ENCODE measurements around the gene MBTPS2.
"Not testable (repeated sequence)": the region's sequence is repeated elsewhere in the genome, so short reads cannot be mapped to it uniquely, and the experiment has no call there.

The MBTPS2 gene

DNA sequence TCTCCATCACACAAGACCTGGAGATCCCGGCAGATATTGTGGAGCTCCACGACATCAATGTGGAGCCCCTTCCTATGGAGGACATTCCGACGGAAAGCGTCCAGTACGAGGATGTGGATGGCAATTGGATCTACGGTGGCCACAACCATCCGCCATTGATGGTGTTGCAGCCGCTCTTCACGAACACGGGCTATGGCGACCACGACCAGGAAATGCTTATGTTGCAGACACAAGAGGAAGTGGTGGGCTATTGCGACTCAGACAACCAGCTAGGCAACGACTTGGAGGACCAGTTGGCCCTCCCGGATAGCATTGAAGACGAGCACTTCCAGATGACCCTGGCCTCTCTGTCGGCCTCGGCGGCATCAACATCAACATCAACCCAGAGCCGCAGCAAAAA, 17.1 kb downstream of the MBTPS2 start:
- DNase-seq (ENCODE audit: low read depth in 2 of 2), result no peak

DNA sequence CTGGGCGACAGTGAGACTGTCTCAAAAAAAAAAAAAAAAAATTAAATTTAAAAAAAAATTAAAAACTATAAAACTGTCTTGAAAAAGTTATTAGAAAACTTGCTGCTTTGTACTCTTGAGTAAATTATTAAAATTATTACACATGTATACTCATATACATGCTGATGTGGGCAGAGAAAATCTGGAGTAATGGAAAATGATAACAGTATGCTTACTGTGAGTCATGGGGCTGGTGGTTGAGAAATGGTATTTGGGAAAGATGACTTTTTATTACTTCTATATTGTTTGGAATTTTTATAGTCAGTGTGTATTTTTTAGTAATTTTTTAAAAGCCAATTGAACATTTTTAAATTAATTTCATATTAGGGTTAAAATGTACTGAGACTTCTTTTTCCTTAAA, 23.8 kb downstream of the MBTPS2 start:
- no peak for DNase-seq (ENCODE audit: low read depth in 2 of 2)

DNA sequence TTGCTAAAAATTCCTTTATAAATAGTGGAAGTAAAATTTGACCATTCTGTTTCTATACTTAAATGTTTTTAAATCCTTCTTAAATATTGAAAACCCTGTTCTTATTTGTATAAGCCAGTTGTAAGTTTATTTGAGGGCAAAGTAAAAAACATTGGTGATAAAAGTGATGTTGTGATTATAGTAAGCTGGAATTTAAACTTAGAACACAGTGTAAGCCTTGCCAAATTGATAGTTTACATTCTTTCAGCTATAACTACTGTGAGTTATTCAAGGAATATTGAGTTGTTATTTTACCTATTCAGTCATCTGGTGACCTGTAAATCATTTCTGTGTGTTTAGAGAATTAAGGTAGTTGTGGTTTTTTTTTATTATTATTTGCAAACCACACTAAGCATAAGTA, 26.0 kb downstream of the MBTPS2 start:
- DNase-seq (ENCODE audit: low read depth in 2 of 2), result no peak

DNA sequence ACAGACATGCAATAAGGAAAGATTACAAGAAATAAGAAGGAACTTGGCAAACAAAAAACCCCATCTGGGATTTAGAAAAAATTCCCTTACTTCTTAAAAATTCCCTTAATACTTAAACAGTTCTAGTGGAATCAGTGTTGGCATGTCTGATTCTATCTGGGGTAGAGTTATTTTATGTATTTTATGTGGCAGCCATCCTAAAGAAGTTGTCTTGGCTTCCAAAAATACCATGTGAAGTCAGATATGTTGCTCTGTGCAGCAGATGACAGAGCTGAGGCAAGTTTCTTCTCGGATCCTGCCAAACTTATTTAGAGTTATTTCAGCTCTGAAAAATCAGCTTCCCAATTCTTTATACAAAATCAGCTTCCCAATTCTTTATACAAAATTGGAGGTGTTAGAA, 31.1 kb downstream of the MBTPS2 start:
- DNase-seq (ENCODE audit: low read depth in 2 of 2), result no peak

DNA sequence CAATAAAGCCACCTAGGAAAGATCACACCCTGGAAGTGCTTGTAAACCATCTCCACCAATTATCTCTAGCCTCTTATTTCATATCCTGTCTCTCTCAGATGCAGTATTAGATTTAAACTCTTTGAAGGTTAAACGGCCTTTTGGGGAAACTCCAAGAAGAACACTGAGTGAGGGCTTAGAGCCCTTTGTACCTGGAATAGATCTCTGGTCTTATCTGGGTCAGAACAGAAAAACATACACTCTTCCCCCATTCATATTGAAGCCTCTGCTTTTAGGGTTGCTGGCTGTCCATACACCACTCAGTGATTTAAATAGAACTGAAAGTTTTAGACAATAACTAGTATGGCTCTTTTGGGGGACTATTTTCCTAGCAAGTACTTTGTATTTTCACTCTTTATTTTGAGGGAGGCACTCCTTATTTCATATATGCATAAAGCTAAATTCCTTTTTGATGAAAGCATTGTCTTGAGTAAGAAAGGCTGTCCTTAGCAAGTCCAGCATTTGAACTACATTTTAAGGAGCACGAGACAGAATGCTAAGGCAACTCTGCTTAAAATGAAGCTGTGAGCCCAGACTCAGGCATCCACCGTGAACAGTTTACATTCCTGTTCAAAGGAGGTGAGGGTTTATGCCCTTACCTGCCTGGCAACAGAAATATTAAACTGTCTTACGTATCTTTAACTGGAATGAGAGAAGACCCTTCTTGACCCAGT, 33.8 kb downstream of the MBTPS2 start:
- no peak for DNase-seq (ENCODE audit: low read depth in 2 of 2)

DNA sequence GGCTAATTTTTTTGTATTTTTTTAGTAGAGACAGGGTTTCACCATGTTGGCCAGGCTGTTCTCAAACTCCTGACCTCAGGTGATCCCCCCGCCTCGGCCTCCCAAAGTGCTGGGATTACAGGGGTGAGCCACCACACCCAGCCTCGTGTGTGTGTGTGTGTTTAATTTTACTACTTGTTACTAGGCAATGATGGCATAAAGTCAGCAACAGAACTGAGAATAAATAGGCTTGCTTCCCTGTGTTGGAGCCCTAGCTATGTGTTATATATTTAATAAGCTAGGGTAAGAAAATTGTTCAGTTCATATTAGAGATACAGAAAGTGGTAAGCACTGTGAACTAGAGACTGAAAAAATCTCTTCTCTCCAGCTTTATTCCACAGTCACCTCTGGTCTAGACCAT, 34.8 kb downstream of the MBTPS2 start:
- DNase-seq (ENCODE audit: low read depth in 2 of 2), result not testable (repeated sequence)

DNA sequence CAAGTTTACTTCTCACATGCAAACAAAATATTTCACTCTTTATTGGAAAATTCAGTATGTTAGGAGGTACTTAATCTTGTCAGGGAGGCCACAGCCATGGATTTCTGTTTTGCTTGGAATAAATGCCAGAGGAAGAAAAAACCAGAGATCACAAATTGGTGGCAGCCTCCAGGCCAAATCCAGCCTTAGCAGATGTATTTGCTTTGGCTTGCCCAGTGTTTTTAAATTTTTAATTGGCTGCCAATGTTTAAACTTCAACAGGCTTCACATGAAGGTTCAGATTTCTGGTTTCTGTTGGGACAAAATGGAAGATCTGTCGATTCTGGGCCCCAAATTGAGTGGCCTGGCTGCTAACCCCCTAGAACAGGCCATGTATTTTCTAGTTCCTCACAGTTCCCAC, 35.6 kb downstream of the MBTPS2 start:
- no peak for DNase-seq (ENCODE audit: low read depth in 2 of 2)

DNA sequence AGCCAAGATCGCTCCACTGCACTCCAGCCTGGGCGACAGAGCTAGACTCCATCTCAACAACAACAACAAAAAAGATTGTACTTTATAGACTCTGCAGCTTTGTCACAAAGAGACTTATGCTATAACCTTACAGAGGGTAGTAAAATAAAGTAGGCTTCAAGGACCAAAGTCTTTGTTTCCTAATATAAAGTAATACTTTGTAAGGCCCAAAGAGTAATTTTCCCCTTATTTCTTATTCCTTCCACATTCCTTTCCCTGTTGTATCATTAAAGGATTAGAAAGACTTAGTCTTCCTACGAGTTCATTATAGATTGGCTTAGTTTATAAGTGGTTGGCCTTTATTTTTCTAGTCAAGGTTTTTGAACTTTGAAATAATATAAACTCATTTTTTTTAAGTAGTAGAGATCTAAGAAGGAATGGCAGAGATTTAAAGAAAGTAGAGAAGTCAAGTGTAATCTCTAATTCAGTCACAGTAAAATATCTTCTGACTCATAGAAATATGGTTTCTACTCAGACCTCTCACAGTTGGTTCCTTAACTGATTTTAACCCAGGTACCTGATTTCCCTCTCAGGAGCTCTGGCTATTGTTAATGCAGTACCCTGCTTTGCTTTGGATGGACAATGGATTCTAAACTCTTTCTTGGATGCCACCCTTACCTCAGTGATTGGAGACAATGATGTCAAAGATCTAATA, 42.6 kb downstream of the MBTPS2 start:
- no peak for DNase-seq (ENCODE audit: low read depth in 2 of 2)

DNA sequence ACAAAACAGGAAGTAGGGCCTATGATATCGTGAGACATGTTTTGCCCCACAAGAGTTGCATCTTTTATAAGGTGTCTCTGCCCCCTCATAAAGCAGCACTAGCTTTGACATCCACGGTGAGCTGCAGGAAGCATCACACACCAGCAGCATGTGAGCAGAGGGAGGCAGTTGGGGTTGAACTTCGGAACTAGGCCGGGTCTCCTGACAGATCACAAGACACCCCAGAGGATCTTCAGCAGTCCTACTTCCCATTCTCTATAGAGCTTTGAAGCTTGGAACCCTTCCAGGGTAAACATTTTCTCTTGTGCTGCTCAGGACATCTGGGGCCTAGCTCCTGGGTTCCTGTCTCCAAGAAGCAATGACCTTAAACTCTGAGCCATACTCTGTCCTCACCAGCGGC, 43.8 kb downstream of the MBTPS2 start:
- no peak for DNase-seq (ENCODE audit: low read depth in 2 of 2)

DNA sequence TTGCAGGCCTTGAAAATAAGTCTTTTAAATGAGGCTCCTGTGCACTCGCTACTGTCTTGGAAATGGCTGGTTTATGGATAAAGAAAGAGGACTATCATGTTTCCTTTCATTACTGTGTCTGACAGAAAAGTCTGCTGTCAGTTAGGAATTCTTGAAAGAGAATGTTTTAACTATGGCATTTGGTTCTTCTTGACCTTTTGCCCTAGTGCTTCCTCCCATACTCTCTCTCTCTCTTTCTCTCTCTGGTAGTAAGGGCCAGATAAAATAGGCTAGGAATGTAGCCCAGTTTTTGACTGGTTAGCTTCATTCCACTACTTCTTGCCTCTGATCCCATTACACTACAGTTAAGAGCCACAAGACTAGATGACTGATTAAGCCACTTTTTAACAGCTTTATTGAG, 46.2 kb downstream of the MBTPS2 start:
- DNase-seq (ENCODE audit: low read depth in 2 of 2), result no peak

DNA sequence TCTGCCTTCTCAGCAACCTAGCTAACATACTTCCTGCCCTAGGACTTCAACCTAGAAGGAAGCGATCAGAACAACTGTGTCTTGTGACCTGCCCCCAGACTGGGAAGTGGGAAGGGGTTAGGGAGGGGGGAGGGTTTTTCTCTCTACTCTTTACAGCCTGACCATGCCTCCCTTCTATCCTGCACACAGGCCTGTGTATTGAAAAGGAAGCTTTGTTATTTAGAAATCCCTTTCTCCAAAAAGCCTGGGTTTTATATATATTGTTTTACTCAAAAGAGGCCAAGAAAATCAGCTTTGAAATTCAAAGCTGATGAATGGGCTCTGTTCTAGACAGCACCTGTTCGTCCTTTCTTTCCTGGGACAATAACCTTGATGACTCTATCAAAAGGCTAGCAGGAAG, 65.9 kb downstream of the MBTPS2 start:
- DNase-seq (ENCODE audit: low read depth in 2 of 2), result no peak

DNA sequence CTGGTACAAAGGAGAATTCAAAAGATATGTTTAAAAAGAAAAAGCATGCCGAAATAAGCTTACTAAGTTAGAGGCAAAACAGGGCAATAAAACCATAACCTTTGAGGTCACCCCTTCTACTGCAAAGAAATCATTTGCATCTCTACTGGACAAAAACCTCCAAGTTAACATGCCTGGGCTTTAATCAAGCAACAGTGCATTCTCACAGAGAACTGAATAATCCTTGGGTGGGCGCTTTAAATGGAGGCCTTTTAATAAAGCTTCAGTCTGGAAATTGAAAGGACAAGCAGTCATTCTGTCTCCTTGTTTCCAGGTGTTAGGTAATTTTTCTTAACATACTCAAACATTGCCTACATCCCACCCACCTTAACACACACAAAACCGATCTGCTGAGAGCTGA, 66.5 kb downstream of the MBTPS2 start:
- no peak for DNase-seq (ENCODE audit: low read depth in 2 of 2)

DNA sequence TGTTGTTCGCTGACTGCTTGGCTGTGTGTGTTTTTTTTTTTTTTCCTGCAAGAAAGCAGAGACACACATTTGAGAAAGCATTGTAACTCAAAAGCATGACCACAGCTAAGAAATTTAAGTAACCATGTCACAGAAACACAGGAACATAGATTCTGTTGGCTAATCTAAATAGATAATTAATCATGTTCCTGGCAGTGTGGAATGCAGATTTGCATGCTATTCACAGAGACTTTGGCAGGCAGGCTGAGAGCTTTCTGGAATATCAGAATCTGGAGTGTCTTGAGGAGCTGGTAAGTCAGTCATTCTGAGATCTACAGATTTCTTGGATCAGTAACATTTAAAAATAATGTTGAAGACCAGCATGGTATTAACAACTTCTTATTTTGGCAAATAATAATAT, 67.8 kb downstream of the MBTPS2 start:
- no peak for DNase-seq (ENCODE audit: low read depth in 2 of 2)

DNA sequence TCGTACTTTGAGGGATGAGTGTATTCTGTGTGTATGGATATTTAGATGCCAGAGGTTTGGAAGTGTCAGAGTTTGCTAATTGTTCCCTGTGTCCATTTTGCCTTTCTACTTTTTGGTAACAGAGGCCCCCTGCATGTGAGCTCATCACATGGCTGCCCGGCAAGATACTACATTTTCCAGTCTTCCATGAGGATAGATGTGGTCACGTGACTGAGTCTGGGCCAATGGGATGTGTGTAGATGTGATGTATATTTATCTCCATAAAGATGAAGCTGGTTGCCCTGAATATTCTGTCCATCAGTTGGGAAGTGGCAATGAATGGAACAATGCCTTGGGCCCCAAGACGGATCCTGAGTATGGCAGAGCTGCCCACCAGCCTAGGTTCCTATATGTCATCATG, 72.1 kb downstream of the MBTPS2 start:
- no peak for DNase-seq (ENCODE audit: low read depth in 2 of 2)

DNA sequence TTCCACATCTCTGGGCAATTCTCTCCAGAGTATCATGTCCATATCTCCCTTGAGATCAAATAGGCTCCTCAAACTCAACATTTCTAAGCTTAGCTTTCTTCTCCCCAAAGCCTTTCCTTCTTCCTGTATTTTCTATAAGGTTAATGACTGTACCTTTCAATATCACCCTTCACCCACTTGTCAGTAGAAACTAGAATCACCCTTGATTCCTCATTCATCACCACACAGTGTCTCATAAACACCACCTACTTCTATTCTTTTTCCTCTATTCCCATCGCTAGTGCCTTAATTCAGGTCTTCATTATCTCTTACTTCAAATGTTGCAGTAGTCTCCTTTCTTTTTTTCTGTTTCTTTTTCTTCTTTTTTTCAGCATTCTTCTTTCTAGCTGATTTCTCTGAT, 72.8 kb downstream of the MBTPS2 start:
- DNase-seq (ENCODE audit: low read depth in 2 of 2), result no peak

DNA sequence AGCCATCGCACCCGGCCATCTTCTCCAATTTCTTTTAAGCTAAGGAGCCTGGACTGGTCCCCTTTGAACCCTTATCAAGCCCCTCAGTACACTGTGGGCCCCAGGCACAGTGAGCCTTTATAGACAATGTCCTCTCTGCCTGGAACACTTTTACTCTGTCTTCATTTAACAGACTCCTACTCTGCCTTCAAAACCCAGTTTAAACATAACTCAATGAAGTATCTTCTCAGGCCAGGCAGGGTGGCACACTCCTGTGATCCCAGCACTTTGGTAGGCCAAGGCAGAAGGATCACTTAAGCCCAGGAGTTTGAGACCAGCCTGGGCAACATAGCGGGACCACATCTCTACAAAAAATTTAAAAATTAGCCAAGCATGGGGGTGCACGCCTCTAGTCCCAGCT, 73.6 kb downstream of the MBTPS2 start:
- no peak for DNase-seq (ENCODE audit: low read depth in 2 of 2)

DNA sequence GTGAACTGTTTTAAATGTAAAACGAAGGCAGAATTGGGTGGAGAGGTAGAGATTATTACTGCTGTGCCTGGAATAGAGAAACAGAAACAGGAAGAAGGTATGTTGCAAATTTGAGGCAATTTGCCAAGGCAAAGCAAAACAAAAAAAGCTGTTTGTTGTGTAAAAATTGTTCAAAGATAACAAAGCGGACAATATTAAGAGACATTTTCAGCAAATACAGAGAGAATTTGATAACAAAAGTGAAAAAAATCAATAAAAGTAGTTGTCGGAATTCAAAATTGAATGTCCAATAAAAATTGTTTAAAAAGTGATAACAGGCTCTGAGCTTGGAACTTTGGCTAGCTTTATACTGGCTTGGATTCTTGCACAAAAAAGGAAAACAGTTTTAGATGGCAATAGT, 86.7 kb downstream of the MBTPS2 start:
- DNase-seq (ENCODE audit: low read depth in 2 of 2), result no peak

DNA sequence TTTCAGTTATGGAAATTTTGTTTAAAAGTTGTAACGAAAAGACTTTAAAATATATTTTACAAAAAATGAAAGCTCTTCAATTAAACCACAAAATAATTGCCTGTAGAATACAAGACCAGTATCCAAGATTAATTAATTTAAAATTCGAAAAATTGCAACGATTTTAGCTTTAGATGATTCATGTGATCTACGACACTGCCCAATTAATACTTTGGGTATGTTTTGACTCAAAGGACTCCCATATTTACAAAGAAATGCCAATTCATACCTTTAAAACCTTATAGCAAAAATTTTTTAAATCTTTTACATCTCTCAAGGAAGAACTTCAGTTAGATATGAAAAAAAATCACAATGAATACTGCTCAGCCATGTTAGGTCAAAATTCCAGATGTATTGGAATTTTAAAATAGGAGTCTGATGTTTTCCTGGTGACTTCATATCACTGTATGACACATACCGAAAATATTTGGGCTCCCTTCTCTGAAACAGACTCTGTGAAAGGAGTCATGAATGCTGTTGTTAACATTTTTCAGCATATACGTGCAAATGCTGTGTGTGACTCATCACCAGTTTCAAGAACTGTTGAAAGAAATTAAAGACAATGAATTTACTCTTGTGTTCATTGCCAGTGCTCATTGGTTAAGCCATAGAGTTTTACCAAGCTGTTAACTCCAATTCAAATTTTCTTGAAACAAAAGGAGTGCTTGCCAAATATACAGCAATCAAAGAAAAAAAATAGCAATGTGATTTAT, 87.3 kb downstream of the MBTPS2 start:
- no peak for DNase-seq (ENCODE audit: low read depth in 2 of 2)

DNA sequence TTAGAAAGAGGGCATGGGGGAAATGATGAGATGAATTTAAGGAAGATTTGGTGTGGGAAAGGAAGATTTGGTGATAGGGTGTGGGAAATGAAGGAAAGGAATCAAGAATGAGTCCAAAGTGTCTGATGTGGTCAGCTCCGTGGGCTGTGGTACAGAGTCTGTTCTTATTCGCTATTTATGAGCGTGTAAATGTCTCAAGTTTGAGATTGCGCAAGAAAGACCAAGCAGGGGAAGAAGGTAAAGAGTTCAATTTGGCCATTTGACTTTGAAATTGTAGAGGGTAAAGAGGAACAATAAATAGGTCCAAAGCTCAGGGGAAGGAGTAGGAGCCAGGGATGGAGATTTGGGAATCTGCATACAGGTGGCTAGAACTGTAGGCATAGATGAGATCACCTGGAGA, 89.8 kb downstream of the MBTPS2 start:
- DNase-seq (ENCODE audit: low read depth in 2 of 2), result no peak

DNA sequence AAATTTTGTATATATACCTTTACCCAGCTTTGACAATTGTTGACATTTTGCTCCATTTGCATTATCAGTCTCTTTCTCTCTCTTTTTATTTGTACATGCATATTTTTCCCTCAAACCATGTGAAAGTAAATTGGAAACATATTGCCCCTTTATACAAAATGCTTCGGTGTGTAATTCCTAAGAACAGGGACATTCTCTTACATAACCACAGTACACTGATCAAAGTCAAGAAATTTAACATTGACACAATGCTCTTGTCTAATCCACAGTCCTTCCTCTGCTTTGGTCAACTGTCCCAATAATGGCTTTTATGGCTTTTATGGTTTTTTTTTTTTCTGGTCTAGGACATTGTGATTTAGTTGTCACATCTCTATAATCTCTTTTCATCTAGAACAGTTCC, 91.6 kb downstream of the MBTPS2 start:
- no peak for DNase-seq (ENCODE audit: low read depth in 2 of 2)

DNA sequence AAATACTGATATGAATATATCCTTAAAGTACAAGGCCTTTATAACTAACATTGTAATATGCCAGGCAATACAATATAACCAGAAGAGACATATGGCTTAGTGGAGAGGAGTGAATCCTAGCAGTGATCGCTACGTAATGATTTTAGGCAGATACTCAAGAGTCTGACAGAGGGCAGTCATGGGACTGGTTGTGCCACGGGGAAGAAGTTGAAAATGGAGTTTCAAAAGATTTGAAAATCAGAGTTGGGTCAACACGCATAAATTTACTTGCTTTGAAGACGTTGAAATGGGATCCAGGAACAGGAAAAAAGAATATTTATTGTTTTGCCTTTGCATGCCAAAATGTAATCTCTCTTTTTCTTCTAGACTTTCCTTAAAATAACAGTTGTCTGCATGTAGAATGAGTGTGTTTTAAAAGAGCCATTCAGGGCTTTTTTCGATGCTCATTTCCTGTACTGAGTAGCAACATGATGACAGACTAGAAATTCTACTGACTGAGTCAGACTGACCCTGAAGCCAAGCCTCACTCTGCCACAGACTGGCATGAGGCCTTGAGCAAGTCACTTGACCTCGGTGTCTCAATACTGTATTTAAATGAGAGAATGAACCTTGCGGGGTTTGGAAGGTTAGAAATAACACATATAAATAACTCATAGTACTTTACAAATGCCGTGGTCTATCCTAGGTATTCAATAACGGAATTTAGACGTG, 93.0 kb downstream of the MBTPS2 start:
- DNase-seq (ENCODE audit: low read depth in 2 of 2), result no peak

DNA sequence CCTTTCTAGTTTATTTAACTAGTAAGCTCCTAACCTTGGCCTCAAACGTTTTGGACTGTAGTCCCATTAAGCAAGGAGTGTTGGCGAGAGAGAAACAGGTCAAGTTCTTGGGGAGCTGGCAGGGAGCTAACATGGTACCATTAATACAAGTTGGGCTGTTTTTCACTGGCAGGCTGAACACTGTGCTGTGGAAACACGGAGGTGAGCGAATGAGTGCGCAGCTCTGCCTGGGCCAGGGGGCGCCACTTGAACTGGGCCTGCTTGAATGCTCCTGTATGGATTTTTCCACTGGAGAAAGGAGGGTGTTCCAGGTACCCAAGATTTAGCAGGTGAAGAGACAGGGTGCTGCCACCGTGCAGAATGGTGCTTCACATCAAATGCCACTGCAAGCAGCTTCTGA, 93.7 kb downstream of the MBTPS2 start:
- no peak for DNase-seq (ENCODE audit: low read depth in 2 of 2)
